HG03565 (cell line): ENCODE data around the gene YAE1.
"Not testable (repeated sequence)": the region's sequence is repeated elsewhere in the genome, so short reads cannot be mapped to it uniquely, and the experiment has no call there.

Experiments
- ATAC-seq: cut with Tn5 transposase; IDR thresholded peaks from one replicate; pipeline ENCODE4 v1.9.1; 2021; ENCODE audit warnings: mild to moderate bottlenecking, moderate library complexity; ENCODE audit not compliant: unreplicated experiment

The YAE1 gene

GRCh38 chr7:39566023-39566921 lies at the start of gene YAE1:
Gene YAE1, plus strand, starts transcription at chr7:39566404. Its CDS starts 15 bp downstream, at chr7:39566419.
- ATAC-seq: peak; percentile 98

GRCh38 chr7:39516498-39516897 lies 49.7 kb upstream of the YAE1 start:
- ATAC-seq: no peak

GRCh38 chr7:39517240-39517639 lies 49.0 kb upstream of the YAE1 start:
- ATAC-seq: no peak

- no peak for ATAC-seq
These were observed 40.3 kb upstream of the YAE1 start for GRCh38 chr7:39525926-39526325.

GRCh38 chr7:39526666-39527065 lies 39.5 kb upstream of the YAE1 start:
- no peak for ATAC-seq

GRCh38 chr7:39527296-39527695 lies 38.9 kb upstream of the YAE1 start:
- ATAC-seq: no peak

GRCh38 chr7:39527951-39528350 lies 38.3 kb upstream of the YAE1 start:
- ATAC-seq: no peak

- no peak for ATAC-seq
These were observed 37.4 kb upstream of the YAE1 start for GRCh38 chr7:39528849-39529248.

GRCh38 chr7:39529582-39529981 lies 36.6 kb upstream of the YAE1 start:
- no peak for ATAC-seq

- ATAC-seq: no peak
These were observed 35.2 kb upstream of the YAE1 start for GRCh38 chr7:39530971-39531370.

- no peak for ATAC-seq
These were observed 34.4 kb upstream of the YAE1 start for GRCh38 chr7:39531818-39532217.

- ATAC-seq: no peak
These were observed 33.4 kb upstream of the YAE1 start for GRCh38 chr7:39532832-39533231.

- no peak for ATAC-seq
These were observed 31.6 kb upstream of the YAE1 start for GRCh38 chr7:39534599-39534998.

GRCh38 chr7:39535064-39535463 lies 31.1 kb upstream of the YAE1 start:
- no peak for ATAC-seq

GRCh38 chr7:39535720-39536119 lies 30.5 kb upstream of the YAE1 start:
- ATAC-seq: no peak

GRCh38 chr7:39536951-39537350 lies 29.3 kb upstream of the YAE1 start:
- ATAC-seq: no peak

GRCh38 chr7:39539816-39540215 lies 26.4 kb upstream of the YAE1 start:
- no peak for ATAC-seq

GRCh38 chr7:39540320-39540719 lies 25.9 kb upstream of the YAE1 start:
- ATAC-seq: no peak

- ATAC-seq: no peak
These were observed 24.7 kb upstream of the YAE1 start for GRCh38 chr7:39541511-39541910.

- not testable (repeated sequence) for ATAC-seq
These were observed 21.4 kb upstream of the YAE1 start for GRCh38 chr7:39544774-39545173.

GRCh38 chr7:39547336-39547735 lies 18.9 kb upstream of the YAE1 start:
- ATAC-seq: no peak

- no peak for ATAC-seq
These were observed 15.8 kb upstream of the YAE1 start for GRCh38 chr7:39550411-39550810.

GRCh38 chr7:39553436-39553835 lies 12.8 kb upstream of the YAE1 start:
- ATAC-seq: no peak
